Measurements from ENCODE around the gene SLC45A1.
"Not testable (repeated sequence)": the region's sequence is repeated elsewhere in the genome, so short reads cannot be mapped to it uniquely, and the experiment has no call there.

SLC45A1 gene

GRCh38 chr1:8371372-8371991 is 53.6 kb downstream of the SLC45A1 start:
- DNase-seq: no peak

GRCh38 chr1:8373125-8373524 is 55.2 kb downstream of the SLC45A1 start:
- DNase-seq: no peak

GRCh38 chr1:8373581-8374241 is 55.8 kb downstream of the SLC45A1 start:
- DNase-seq: no peak

- no peak for DNase-seq
Observed at GRCh38 chr1:8374356-8374755, 56.4 kb downstream of the SLC45A1 start.

DNA sequence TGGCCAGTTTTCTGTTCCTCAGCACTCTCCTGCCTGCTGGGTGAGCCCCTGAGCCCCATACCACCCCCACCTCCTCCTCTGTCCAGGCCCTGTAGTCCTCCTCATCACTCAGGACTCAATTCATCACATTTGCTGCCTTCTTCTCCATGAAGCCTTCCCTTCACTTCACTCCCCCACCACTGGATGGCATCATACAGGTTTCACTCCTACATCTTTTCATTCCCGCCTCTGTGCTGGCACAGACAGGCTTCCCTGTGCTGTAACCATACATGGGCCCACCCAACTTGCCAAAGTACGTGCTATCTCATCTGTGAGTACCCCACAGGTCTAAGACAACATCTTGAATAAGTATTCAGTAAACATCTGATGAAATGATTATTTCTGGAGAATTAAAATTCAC is 56.9 kb downstream of the SLC45A1 start:
- DNase-seq: no peak

- no peak for DNase-seq
Observed at GRCh38 chr1:8376358-8376840, 58.5 kb downstream of the SLC45A1 start.

GRCh38 chr1:8377271-8377981 is 59.5 kb downstream of the SLC45A1 start:
- DNase-seq: no peak

DNA sequence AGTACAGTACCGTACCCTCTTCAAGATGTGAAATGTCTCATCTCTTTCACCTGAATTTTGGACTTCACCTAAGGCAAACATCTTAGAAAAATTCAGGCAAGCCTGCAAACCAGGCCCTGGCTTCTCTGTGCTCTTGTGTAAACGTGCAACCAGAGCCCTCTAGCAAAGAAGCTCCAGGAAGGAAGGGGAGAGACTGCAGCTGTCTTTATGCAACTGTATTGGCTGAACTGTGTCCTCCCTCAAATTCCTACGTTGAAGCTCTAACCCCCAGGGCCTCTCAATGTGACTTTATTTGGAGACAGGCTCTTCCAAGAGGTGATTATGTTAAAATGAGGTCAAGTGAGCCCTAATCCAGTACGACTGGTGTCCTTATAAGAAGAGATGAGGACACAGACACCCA is 60.3 kb downstream of the SLC45A1 start:
- no peak for DNase-seq

- no peak for DNase-seq
Observed at GRCh38 chr1:8378981-8379470, 61.1 kb downstream of the SLC45A1 start.

GRCh38 chr1:8379513-8380186 is 61.7 kb downstream of the SLC45A1 start:
- DNase-seq: no peak

DNA sequence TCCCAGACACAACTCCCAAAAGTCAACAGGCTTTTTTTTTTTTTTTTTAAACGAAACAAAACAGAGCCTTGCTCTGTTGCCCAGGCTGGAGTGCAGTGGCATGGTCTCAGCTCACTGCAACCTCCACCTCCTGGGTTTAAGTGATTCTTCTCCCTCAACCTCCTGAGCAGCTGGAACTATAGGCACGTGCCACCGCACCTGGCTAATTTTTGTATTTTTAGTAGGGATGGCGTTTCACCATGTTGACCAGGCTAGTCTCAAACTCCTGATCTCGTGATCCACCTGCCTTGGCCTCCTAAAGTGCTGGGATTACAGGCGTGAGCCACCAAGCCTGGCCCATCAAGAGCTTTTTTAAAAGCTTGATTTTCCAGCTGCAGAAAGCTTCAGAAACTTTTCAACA is 62.4 kb downstream of the SLC45A1 start:
- not testable (repeated sequence) for DNase-seq

GRCh38 chr1:8381618-8382017 is 63.7 kb downstream of the SLC45A1 start:
- DNase-seq: no peak

GRCh38 chr1:8382051-8382505 is 64.2 kb downstream of the SLC45A1 start:
- DNase-seq: no peak

GRCh38 chr1:8382608-8383505 is 64.9 kb downstream of the SLC45A1 start:
- DNase-seq: no peak

- no peak for DNase-seq
Observed at GRCh38 chr1:8384088-8384487, 66.2 kb downstream of the SLC45A1 start.

DNA sequence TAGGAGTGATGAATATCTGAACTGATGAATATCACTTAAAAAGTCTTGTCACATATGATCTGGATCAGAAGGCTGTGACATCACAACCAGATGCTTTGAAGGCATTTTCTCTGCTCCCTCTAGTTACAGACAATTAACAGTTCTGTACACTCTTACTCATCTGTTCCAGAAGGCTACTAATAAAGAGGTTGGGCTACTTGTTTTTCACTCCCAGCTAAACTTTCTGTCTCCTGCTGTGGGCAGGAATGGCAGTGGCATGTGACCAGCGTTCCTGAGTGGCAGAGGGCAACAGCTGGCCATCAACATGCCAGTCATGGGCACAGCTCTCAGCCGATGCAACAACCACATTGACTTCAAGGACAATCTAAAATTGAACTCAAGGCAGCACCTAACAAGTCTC is 66.7 kb downstream of the SLC45A1 start:
- DNase-seq: no peak

GRCh38 chr1:8386247-8386646 is 68.3 kb downstream of the SLC45A1 start:
- DNase-seq: no peak

DNA sequence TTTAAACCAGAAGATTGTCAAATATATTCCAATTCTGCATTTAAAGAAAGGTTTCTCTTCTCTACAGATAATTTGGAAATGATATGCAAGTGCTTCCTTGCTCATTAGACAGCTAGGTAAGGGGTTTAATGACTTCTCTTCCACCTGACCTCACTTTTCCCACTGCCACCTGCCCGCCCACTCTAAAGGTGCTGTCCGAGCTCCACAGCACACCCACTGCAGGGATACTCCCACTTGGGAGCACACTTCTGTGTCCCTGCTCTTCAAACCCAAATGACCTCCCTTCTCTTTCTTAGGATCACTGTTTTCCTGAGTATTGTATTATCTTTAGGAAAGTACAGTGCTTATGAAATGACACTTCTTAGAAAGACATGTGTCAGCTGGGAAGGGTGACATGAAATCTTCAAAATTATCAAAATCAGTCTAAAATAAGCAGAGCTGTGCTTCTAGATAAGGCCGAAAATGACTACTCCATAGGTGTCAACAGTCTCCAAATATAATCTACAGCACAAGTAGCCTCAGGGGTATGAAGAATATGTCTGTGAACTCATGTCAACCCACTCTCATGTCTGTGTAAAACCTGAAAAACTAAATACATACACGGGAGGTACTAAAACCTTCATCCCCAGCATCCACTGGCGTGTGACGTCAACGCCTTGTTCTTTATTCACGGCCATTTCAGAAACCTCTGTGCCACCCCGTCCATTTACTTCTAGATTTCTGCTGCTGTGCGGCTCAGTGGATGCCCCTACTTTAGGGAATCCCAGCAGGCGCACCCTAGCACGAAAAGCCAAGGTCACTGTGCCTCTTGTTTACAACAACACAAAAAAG is 71.0 kb downstream of the SLC45A1 start:
- DNase-seq: no peak

GRCh38 chr1:8389958-8390535 is 72.1 kb downstream of the SLC45A1 start:
- no peak for DNase-seq

GRCh38 chr1:8390707-8391106 is 72.8 kb downstream of the SLC45A1 start:
- DNase-seq: no peak

DNA sequence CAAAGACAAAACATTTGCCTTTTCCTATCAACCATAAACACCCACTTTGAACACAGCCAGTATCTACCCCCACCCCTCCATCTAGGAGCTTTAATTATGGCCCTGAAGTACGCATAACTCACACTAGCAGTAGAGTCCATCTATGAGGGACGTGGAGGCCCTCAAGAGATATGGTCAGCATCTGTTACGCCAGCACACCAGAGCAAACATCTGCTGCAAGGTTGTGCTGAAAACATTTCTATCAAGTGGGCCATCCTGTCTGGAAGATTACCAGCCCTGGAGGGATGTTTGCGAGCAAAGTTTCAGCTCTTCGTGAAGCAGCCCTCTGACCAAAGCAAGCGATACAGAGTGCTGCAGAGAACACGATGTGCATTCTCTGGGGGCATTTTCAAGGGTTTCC is 74.6 kb downstream of the SLC45A1 start:
- DNase-seq: no peak
